Uterus (tissue), 2 donors: ENCODE measurements around the gene SLC8B1.

Experiments
- CTCF ChIP-seq, 4 experiments: fragments of 200-600 bp in 2 of 4; fragments of 450-650 bp in 2 of 4; sonication (generic) in 2 of 4; IDR thresholded peaks; one replicate each; pipeline ENCODE4 v1.5.1; 2016 to 2019; ENCODE audit warnings: antibody characterized with exemption in 4 of 4, mild to moderate bottlenecking in 2 of 4, moderate library complexity in 1 of 4
- POLR2A ChIP-seq, 2 donors: fragments of 450-650 bp; IDR thresholded peaks; one replicate each; pipeline ENCODE4 v1.6.1; 2016; ENCODE audit warnings: antibody characterized with exemption in 2 of 2, mild to moderate bottlenecking in 1 of 2, moderate library complexity in 1 of 2

DNA sequence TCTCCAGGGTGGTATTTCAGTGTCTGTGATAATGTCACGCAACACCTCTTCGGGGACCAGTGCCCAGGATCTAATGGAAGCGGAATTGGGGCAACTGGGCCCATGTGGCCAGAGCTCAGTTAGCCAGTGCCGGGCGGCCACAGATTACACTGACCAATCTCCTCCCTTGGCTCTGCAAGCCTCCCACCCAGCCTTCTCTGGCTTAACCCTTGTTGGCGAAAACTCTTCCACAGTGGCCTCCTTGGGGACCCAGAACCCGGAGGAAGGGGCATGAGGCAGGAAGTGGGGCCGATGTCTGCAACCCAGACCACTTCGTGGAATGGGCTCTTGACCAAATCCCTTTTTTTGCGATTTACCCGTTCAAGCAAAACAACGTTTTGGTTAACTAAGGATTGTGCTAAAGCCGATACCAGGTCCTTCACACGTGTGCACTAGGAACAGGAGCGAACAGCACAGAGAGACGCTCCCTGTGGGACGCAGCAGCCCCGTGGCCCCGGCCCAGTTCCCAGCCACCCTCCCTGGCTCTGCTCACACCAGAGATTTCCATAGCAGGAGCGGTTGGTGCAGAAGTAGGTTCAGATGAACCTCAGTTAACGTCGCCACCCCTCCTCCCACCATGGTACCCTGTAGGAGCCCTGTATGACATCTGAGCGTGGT lies 38.2 kb downstream of the SLC8B1 start:
- TF ChIP-seq CTCF (IDR thresholded peaks at IDR 0.05) (no peak), POLR2A (IDR thresholded peaks at IDR 0.05) (no peak)
